ENCODE measurements around the gene LAMA3.

DNA sequence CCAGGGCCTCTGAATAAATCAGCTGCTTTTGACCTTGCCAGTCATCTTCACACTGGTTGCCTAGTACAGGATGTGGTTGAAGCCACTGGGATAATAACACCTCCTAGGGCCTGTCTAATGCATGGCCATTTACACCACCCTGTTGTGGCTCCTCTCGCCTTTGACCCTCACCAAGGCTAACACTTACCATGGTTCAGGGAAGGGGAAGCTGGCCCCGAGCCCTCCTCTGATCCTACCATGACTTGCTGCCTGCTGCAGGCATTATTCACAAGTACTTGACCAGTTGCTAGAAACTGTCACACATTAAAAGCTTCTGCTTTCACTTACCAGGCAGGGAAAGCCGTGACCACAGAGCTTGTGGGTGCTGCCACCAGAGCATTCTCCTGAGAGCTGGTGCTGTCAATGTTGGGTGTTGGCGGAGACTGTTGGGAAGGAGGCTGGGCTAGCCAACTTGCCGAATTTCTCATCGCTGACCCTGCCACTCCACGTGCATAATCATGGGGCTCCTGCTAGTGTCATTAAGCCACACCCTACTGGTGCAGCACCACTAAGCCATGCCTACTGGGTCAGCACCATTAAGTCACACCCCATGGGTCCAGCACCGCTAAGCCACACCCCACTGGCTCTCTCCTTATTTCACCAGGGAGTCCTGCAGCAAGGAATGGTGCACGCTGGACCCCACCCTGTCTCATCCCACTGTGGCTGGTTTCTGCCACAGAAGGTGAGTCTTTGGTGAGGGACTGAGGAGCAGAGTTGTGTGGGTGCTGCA is 278.3 kb downstream of the LAMA3 start:
- TF ChIP-seq CTCF (IDR thresholded peaks at IDR 0.05) (no peak), POLR2AphosphoS5 (IDR thresholded peaks at IDR 0.05; ENCODE audit: low read depth, low read length) (no peak), REST (IDR thresholded peaks at IDR 0.05; ENCODE audit: insufficient read depth in 1 of 2, low read depth in 2 of 2, low read length in 1 of 2) (no peak), TCF7L2 (IDR thresholded peaks at IDR 0.05; ENCODE audit: low read depth, low read length) (no peak), SIN3A (IDR thresholded peaks at IDR 0.05; ENCODE audit: borderline replicate concordance, insufficient read depth, low read depth, low read length) (no peak)

All from Panc1 (cell line).